Endodermal cell (in vitro differentiated cells): Measurements from ENCODE around the gene CCDC6. TPM values are rescaled to one million over a fixed set of nuclear protein-coding genes. Genes with fewer than 3 reads are reported as not detected.

ENCODE experiments used
- DNase-seq: peaks from one replicate; pipeline ENCODE4 v3.0.0-alpha.2; 2017
- H3K27ac ChIP-seq: 2 replicates; pipeline ENCODE4 v1.5.1; 2013; ENCODE audit warnings: mild to moderate bottlenecking, low read depth, low read length, moderate library complexity
- H3K27me3 ChIP-seq: 2 replicates; pipeline ENCODE4 v1.6.1; 2013; ENCODE audit warnings: mild to moderate bottlenecking, low read length, moderate library complexity; ENCODE audit not compliant: insufficient read depth, control insufficient read depth, poor library complexity, severe bottlenecking
- H3K36me3 ChIP-seq: 2 replicates; pipeline ENCODE4 v1.7.0; 2013; ENCODE audit warnings: mild to moderate bottlenecking, low read length, moderate library complexity; ENCODE audit not compliant: control insufficient read depth, insufficient read depth
- H3K4me1 ChIP-seq: one replicate; pipeline ENCODE4 v1.7.0; 2013; ENCODE audit warnings: low read length; ENCODE audit not compliant: control insufficient read depth, insufficient read depth
- H3K4me3 ChIP-seq: 2 replicates; pipeline ENCODE4 v1.5.1; 2013; ENCODE audit warnings: mild to moderate bottlenecking, low read length, moderate library complexity
- H3K9ac ChIP-seq: 2 replicates; pipeline ENCODE4 v1.6.1; 2013; ENCODE audit warnings: mild to moderate bottlenecking, low read length, moderate library complexity; ENCODE audit not compliant: poor library complexity, severe bottlenecking; ENCODE audit errors: extremely low read depth
- H3K9me3 ChIP-seq: 2 replicates; pipeline ENCODE4 v1.6.1; 2013; ENCODE audit warnings: mild to moderate bottlenecking, low read length, moderate library complexity; ENCODE audit not compliant: control insufficient read depth
- H3K27ac Mint-ChIP-seq: 2 replicates; pipeline ENCODE4 v1.8.0; 2020; ENCODE audit warnings: mixed read lengths
- H3K27me3 Mint-ChIP-seq: 2 replicates; pipeline ENCODE4 v1.8.0; 2021; ENCODE audit warnings: mild to moderate bottlenecking, mixed read lengths; ENCODE audit not compliant: insufficient read depth
- H3K36me3 Mint-ChIP-seq: 2 replicates; pipeline ENCODE4 v1.8.0; 2020; ENCODE audit warnings: low read depth, mixed read lengths
- H3K4me1 Mint-ChIP-seq: 2 replicates; pipeline ENCODE4 v1.8.0; 2020; ENCODE audit warnings: mixed read lengths
- H3K4me3 Mint-ChIP-seq: 2 replicates; pipeline ENCODE4 v1.8.0; 2020; ENCODE audit warnings: mild to moderate bottlenecking, moderate library complexity, mixed read lengths
- H3K9me3 Mint-ChIP-seq: 2 replicates; pipeline ENCODE4 v1.8.0; 2020; ENCODE audit warnings: mild to moderate bottlenecking, mixed read lengths
- CTCF ChIP-seq: fragments of 200-600 bp; sonication (generic); conservative IDR thresholded peaks from 2 replicates; pipeline ENCODE4 v1.5.0; 2021; ENCODE audit warnings: antibody characterized with exemption, mild to moderate bottlenecking
- WGBS, 2 experiments: methylation state at CpG; one replicate each; pipeline versions ENCODE4 v1.1.5 to v1.1.7; 2013; ENCODE audit warnings: missing lambda C conversion rate in 2 of 2, mixed read lengths in 1 of 2; ENCODE audit not compliant: insufficient coverage in 1 of 2, insufficient read length in 1 of 2; 5-methylcytosine and 5-hydroxymethylcytosine counted together
- total RNA-seq, 2 donors: library from RNA; stranded (reverse); fragmentation: NEBNext Ultra II Directional in 1 of 2; extraction: Animal tissue kit (Norgen Biotek cat#: 25700) in 1 of 2; gene quantifications; 2 replicates in 1 of 2; 3 replicates in 1 of 2; pipeline ENCODE4 v1.2.1, GENCODE V29; 2021

CCDC6 gene
- total RNA-seq, 2 donors from 2014 or later, result 29.3 to 30.4 TPM

GRCh38 chr10:59945590-59945989 lies 39.2 kb upstream of the CCDC6 start:
- H3K9ac ChIP-seq, result no peak overlapping the region
- Mint-ChIP-seq H3K36me3 (no peaks in the 10 kb centered on the region), H3K9me3 (no peaks in the 10 kb centered on the region), H3K27ac (no peak overlapping the region), H3K27me3 (no peaks in the 10 kb centered on the region), H3K4me1 (peaks cover 20% of the 10 kb centered on the region), H3K4me3 (no peak overlapping the region)
- no peak for TF ChIP-seq CTCF
- no peak overlapping the region for H3K27ac ChIP-seq
- 90 to 92% methylated on average over 5 of the region's 5 CpGs for WGBS, 2 experiments
- no peaks in the 10 kb centered on the region for H3K9me3 ChIP-seq
- DNase-seq, result no peak
- H3K36me3 ChIP-seq, result no peaks in the 10 kb centered on the region
- H3K4me1 ChIP-seq, result no peaks in the 10 kb centered on the region
- H3K4me3 ChIP-seq, result no peak overlapping the region
- H3K27me3 ChIP-seq, result no peaks in the 10 kb centered on the region

GRCh38 chr10:59944339-59944935 lies 38.1 kb upstream of the CCDC6 start:
- TF ChIP-seq CTCF, result no peak
- Mint-ChIP-seq H3K27me3 (no peaks in the 10 kb centered on the region), H3K9me3 (no peaks in the 10 kb centered on the region), H3K27ac (no peak overlapping the region), H3K4me3 (no peak overlapping the region), H3K4me1 (peaks cover 18% of the 10 kb centered on the region), H3K36me3 (no peaks in the 10 kb centered on the region)
- Histone ChIP-seq H3K27me3 (no peaks in the 10 kb centered on the region), H3K36me3 (no peaks in the 10 kb centered on the region), H3K4me3 (no peak overlapping the region), H3K9me3 (no peaks in the 10 kb centered on the region), H3K4me1 (no peaks in the 10 kb centered on the region), H3K27ac (no peak overlapping the region), H3K9ac (no peak overlapping the region)
- no peak for DNase-seq
- WGBS, 2 experiments, result 88 to 90% methylated on average over 15 of the region's 16 CpGs

- H3K27me3 Mint-ChIP-seq, result no peaks in the 10 kb centered on the region
Measured at GRCh38 chr10:59942556-59942955, 36.2 kb upstream of the CCDC6 start.

More at GRCh38 chr10:59942556-59942955, 36.2 kb upstream of the CCDC6 start:
- no peak overlapping the region for H3K9ac ChIP-seq
- 96% methylated on average over 4 of the region's 4 CpGs; no CpG with 5 or more reads in 1 of the 2 experiments for WGBS, 2 experiments
- H3K27me3 ChIP-seq, result no peaks in the 10 kb centered on the region
- TF ChIP-seq CTCF, result no peak
- H3K27ac ChIP-seq, result no peak overlapping the region
- no peak for DNase-seq
- H3K36me3 Mint-ChIP-seq, result no peaks in the 10 kb centered on the region
- peaks cover 9% of the 10 kb centered on the region for H3K4me1 Mint-ChIP-seq
- H3K4me3 Mint-ChIP-seq, result no peak overlapping the region
- no peaks in the 10 kb centered on the region for H3K9me3 Mint-ChIP-seq
- no peaks in the 10 kb centered on the region for H3K9me3 ChIP-seq
- H3K27ac Mint-ChIP-seq, result no peak overlapping the region
- H3K36me3 ChIP-seq, result no peaks in the 10 kb centered on the region
- H3K4me1 ChIP-seq, result no peaks in the 10 kb centered on the region
- no peak overlapping the region for H3K4me3 ChIP-seq
